GM12878 (cell line): Measurements from ENCODE around the gene ANXA4. TPM values are rescaled to one million over a fixed set of nuclear protein-coding genes. Genes with fewer than 3 reads are reported as not detected.

Source experiments
- ESRRA ChIP-seq: IDR thresholded peaks from 2 replicates; pipeline ENCODE4 v1.6.1; 2012; ENCODE audit warnings: mild to moderate bottlenecking, low read length, improper control_type of control experiment
- JUND ChIP-seq: IDR thresholded peaks from 2 replicates; pipeline ENCODE4 v1.6.1; 2012; ENCODE audit warnings: low read depth, mild to moderate bottlenecking, low read length, improper control_type of control experiment, moderate library complexity
- KDM1A ChIP-seq: fragments of 200-600 bp; sonication (generic); IDR thresholded peaks from 2 replicates; pipeline ENCODE4 v1.6.1; 2016; ENCODE audit warnings: borderline replicate concordance
- MAX ChIP-seq: IDR thresholded peaks from 2 replicates; pipeline ENCODE4 v1.6.1; 2012; ENCODE audit warnings: low read depth, low read length, improper control_type of control experiment
- NFYA ChIP-seq: IDR thresholded peaks from 2 replicates; pipeline ENCODE4 v1.6.1; 2011; ENCODE audit warnings: low read depth, mild to moderate bottlenecking, low read length, improper control_type of control experiment, borderline replicate concordance
- RAD21 ChIP-seq: IDR thresholded peaks from 2 replicates; pipeline ENCODE4 v1.6.1; 2011; ENCODE audit warnings: mild to moderate bottlenecking, low read depth, low read length, moderate library complexity; ENCODE audit not compliant: insufficient read depth
- SKIL ChIP-seq: fragments of 450-650 bp; IDR thresholded peaks from 2 replicates; pipeline ENCODE4 v1.6.1; 2017; ENCODE audit warnings: mild to moderate bottlenecking, low read depth, inconsistent platforms; ENCODE audit not compliant: poor library complexity, severe bottlenecking
- TCF12 ChIP-seq: IDR thresholded peaks from 2 replicates; pipeline ENCODE4 v1.6.1; 2011; ENCODE audit warnings: low read depth, mild to moderate bottlenecking, low read length
- ZBED1 ChIP-seq: IDR thresholded peaks from 2 replicates; pipeline ENCODE4 v1.6.1; 2016; ENCODE audit warnings: borderline replicate concordance
- ZBTB11 ChIP-seq: fragments of 450-650 bp; formaldehyde crosslinking; IDR thresholded peaks from 2 replicates; pipeline ENCODE4 v1.5.0; 2022; ENCODE audit warnings: mild to moderate bottlenecking, missing genetic modification characterization
- ZNF592 ChIP-seq: fragments of 450-650 bp; IDR thresholded peaks from 2 replicates; pipeline ENCODE4 v1.6.1; 2017; ENCODE audit warnings: mild to moderate bottlenecking, moderate library complexity
- ZZZ3 ChIP-seq: IDR thresholded peaks from 2 replicates; pipeline ENCODE4 v1.6.1; 2011; ENCODE audit warnings: low read depth; ENCODE audit not compliant: control insufficient read depth, insufficient read length
- polyA plus RNA-seq, 11 experiments: library from polyadenylated mRNA; depleted of rRNA in 4 of 11; unstranded in 6 of 11; stranded (reverse) in 5 of 11; fragments of >200 nt; fragmentation: Nextera tagmentation in 4 of 11; fragmentation: Illumina TruSeq in 1 of 11; extraction: Ambion mirVana in 4 of 11; extraction: Trizol in 1 of 11; gene quantifications; 1 replicate in 1 of 11; 2 replicates in 10 of 11; pipeline versions ENCODE4 v1.2.1 to v1.2.3, GENCODE V29; 2011 to 2016; ENCODE audit warnings: inconsistent platforms in 2 of 11, missing spikeins in 2 of 11, low read depth in 1 of 11
- total RNA-seq, 4 experiments: library from RNA; depleted of rRNA in 3 of 4; stranded (reverse); fragments of >200 nt in 3 of 4; fragmentation: Illumina TruSeq in 1 of 4; extraction: Trizol in 1 of 4; gene quantifications; 2 replicates each; pipeline versions ENCODE4 v1.2.1 to v1.2.3, GENCODE V29; 2013 to 2021
- TF ChIP-seq, protein P1 (sequence below): IDR thresholded peaks from 2 replicates; pipeline ENCODE4 v1.6.1; 2012; ENCODE audit warnings: low read depth, low read length, improper control_type of control experiment
- TF ChIP-seq, protein P2 (sequence below): fragments of 450-650 bp; IDR thresholded peaks from 2 replicates; pipeline ENCODE4 v1.6.1; 2014; ENCODE audit warnings: mild to moderate bottlenecking
- TF ChIP-seq, protein P3 (sequence below): fragments of 450-650 bp; IDR thresholded peaks from 2 replicates; pipeline ENCODE4 v1.6.1; 2017; ENCODE audit warnings: low read depth, mild to moderate bottlenecking, moderate library complexity

Gene ANXA4
- total and polyA plus RNA-seq, 10 of the 15 experiments (the other 5 are each of a cell fraction or from before 2014, with no cell fraction given), result 16.3 to 97.2 (median 71.0) TPM

DNA sequence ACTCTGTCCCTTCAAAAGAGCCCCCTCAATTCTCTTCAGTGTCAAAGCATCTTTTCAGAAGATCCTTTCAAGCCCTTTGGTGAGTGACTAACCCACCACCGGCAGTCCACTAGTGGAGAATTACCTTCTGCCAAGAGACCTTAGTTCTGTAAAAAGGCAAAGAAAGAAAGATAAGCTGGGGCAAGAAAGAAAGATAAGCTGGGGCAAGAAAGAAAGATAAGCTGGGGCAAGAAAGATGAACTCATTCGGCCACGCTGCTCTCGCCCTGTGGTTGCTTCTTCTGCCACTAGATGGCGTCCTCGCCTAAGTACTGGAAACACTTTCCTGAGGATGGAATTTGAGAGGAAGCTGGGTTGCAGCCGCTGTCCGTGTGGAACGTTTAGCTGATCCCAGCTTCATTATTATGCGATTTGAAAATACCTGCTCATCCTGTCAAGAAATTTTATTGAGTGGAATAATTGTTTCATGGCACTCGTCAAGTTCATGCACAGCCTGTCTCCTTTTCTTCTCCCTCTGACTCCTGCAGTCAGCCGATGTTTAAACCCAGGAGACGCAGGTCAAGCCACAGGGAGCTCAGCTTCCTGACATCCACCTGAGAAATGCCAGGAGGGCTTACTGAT, 17.3 kb upstream of the ANXA4 start (continued):
- TF ChIP-seq ZNF592 (no peak), TCF12 (no peak), ZBED1 (no peak), ESRRA (no peak), JUND (no peak), ZZZ3 (no peak), SKIL (peak; percentile 52), RAD21 (peak; percentile 94), KDM1A (no peak), MAX (peak; percentile 46; the same call in 1 of the 2 replicates), ZBTB11 (CRISPR knock-in tag) (no peak), NFYA (no peak)
- TF ChIP-seq, protein P1, sequence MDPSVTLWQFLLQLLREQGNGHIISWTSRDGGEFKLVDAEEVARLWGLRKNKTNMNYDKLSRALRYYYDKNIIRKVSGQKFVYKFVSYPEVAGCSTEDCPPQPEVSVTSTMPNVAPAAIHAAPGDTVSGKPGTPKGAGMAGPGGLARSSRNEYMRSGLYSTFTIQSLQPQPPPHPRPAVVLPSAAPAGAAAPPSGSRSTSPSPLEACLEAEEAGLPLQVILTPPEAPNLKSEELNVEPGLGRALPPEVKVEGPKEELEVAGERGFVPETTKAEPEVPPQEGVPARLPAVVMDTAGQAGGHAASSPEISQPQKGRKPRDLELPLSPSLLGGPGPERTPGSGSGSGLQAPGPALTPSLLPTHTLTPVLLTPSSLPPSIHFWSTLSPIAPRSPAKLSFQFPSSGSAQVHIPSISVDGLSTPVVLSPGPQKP, result no peak
- TF ChIP-seq, protein P2, sequence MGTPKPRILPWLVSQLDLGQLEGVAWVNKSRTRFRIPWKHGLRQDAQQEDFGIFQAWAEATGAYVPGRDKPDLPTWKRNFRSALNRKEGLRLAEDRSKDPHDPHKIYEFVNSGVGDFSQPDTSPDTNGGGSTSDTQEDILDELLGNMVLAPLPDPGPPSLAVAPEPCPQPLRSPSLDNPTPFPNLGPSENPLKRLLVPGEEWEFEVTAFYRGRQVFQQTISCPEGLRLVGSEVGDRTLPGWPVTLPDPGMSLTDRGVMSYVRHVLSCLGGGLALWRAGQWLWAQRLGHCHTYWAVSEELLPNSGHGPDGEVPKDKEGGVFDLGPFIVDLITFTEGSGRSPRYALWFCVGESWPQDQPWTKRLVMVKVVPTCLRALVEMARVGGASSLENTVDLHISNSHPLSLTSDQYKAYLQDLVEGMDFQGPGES, result peak; percentile 33; the same call in 1 of the 2 replicates
- TF ChIP-seq, protein P3, sequence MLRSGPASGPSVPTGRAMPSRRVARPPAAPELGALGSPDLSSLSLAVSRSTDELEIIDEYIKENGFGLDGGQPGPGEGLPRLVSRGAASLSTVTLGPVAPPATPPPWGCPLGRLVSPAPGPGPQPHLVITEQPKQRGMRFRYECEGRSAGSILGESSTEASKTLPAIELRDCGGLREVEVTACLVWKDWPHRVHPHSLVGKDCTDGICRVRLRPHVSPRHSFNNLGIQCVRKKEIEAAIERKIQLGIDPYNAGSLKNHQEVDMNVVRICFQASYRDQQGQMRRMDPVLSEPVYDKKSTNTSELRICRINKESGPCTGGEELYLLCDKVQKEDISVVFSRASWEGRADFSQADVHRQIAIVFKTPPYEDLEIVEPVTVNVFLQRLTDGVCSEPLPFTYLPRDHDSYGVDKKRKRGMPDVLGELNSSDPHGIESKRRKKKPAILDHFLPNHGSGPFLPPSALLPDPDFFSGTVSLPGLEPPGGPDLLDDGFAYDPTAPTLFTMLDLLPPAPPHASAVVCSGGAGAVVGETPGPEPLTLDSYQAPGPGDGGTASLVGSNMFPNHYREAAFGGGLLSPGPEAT, result peak; percentile 56
